HG02973 (cell line): ENCODE data around the gene CCNY.
A peak's percentile ranks its signal among the peaks of the same experiment; 100 is the strongest.

ENCODE experiments used
- ATAC-seq: cut with Tn5 transposase; IDR thresholded peaks from one replicate; pipeline ENCODE4 v1.9.1; 2021; ENCODE audit warnings: moderate library complexity; ENCODE audit not compliant: unreplicated experiment

Gene CCNY

GRCh38 chr10:35379226-35380137, 43.2 kb downstream of the CCNY start:
- ATAC-seq, result peak; percentile 76

GRCh38 chr10:35382096-35382495, 45.8 kb downstream of the CCNY start:
- ATAC-seq, result no peak

- no peak for ATAC-seq
Measured at GRCh38 chr10:35384265-35384868, 48.1 kb downstream of the CCNY start.

GRCh38 chr10:35386594-35387174, 50.4 kb downstream of the CCNY start:
- no peak for ATAC-seq

- peak; percentile 90 for ATAC-seq
Measured at GRCh38 chr10:35387768-35388167, 51.5 kb downstream of the CCNY start.

GRCh38 chr10:35388197-35388596, 51.9 kb downstream of the CCNY start:
- ATAC-seq, result peak; percentile 18

- no peak for ATAC-seq
Measured at GRCh38 chr10:35388682-35389081, 52.4 kb downstream of the CCNY start.

GRCh38 chr10:35390161-35390840, 54.0 kb downstream of the CCNY start:
- no peak for ATAC-seq

GRCh38 chr10:35390843-35391152, 54.5 kb downstream of the CCNY start:
- no peak for ATAC-seq

- ATAC-seq, result no peak
Measured at GRCh38 chr10:35391153-35391953, 55.0 kb downstream of the CCNY start.

GRCh38 chr10:35391954-35392262, 55.6 kb downstream of the CCNY start:
- no peak for ATAC-seq

GRCh38 chr10:35392482-35393228, 56.3 kb downstream of the CCNY start:
- ATAC-seq, result no peak

GRCh38 chr10:35394411-35394851, 58.1 kb downstream of the CCNY start:
- ATAC-seq, result no peak

GRCh38 chr10:35394934-35395333, 58.6 kb downstream of the CCNY start:
- no peak for ATAC-seq

GRCh38 chr10:35396560-35397434, 60.5 kb downstream of the CCNY start:
- no peak for ATAC-seq

GRCh38 chr10:35397953-35398352, 61.6 kb downstream of the CCNY start:
- ATAC-seq, result no peak

GRCh38 chr10:35398355-35398754, 62.0 kb downstream of the CCNY start:
- no peak for ATAC-seq

GRCh38 chr10:35398908-35399307, 62.6 kb downstream of the CCNY start:
- ATAC-seq, result no peak

GRCh38 chr10:35399414-35400009, 63.2 kb downstream of the CCNY start:
- no peak for ATAC-seq
